Epithelial cell of proximal tubule (primary cell): Measurements from ENCODE around the gene ACOX3. TPM values are rescaled to one million over a fixed set of nuclear protein-coding genes. Genes with fewer than 3 reads are reported as not detected.
"Not testable (repeated sequence)": the region's sequence is repeated elsewhere in the genome, so short reads cannot be mapped to it uniquely, and the experiment has no call there.

Experiments
- DNase-seq: peaks from one replicate; pipeline ENCODE4 v3.0.0-alpha.2; 2011; ENCODE audit warnings: low read depth
- H3K4me3 ChIP-seq: 2 replicates; pipeline ENCODE4 v1.5.1; 2011; ENCODE audit warnings: low read depth, mild to moderate bottlenecking, low read length
- CTCF ChIP-seq: conservative IDR thresholded peaks from 2 replicates; pipeline ENCODE4 v1.5.1; 2012; ENCODE audit warnings: low read depth, mild to moderate bottlenecking, low read length
- total RNA-seq: library from RNA; depleted of rRNA; stranded (reverse); fragments of >200 nt; gene quantifications from 2 replicates; pipeline ENCODE4 v1.2.3, GENCODE V29; 2015

ACOX3 gene
- total RNA-seq, 1 donor from 2014 or later = 10.5 TPM

- no peak for DNase-seq
- TF ChIP-seq CTCF = no peak
- H3K4me3 ChIP-seq = no peak overlapping the region
Observed at GRCh38 chr4:8349664-8350236, 90.8 kb downstream of the ACOX3 start.

GRCh38 chr4:8349236-8349635 is 91.3 kb downstream of the ACOX3 start:
- H3K4me3 ChIP-seq = not testable (repeated sequence)

GRCh38 chr4:8348071-8348470 is 92.5 kb downstream of the ACOX3 start:
- DNase-seq = no peak
- no peak overlapping the region for H3K4me3 ChIP-seq
- no peak for TF ChIP-seq CTCF

More at GRCh38 chr4:8349236-8349635, 91.3 kb downstream of the ACOX3 start:
- not testable (repeated sequence) for DNase-seq

- no peak for TF ChIP-seq CTCF
- no peak for DNase-seq
- H3K4me3 ChIP-seq = no peak overlapping the region
Observed at GRCh38 chr4:8347660-8348059, 92.9 kb downstream of the ACOX3 start.

GRCh38 chr4:8346838-8347605 is 93.5 kb downstream of the ACOX3 start:
- no peak overlapping the region for H3K4me3 ChIP-seq
- DNase-seq = no peak
- TF ChIP-seq CTCF = no peak

GRCh38 chr4:8345946-8346814 is 94.3 kb downstream of the ACOX3 start:
- no peak for DNase-seq

More at GRCh38 chr4:8345946-8346814, 94.3 kb downstream of the ACOX3 start:
- no peak for TF ChIP-seq CTCF
- H3K4me3 ChIP-seq = no peak overlapping the region
